Endothelial cell of umbilical vein (primary cell): ENCODE results near the gene TPM1. TPM values are rescaled to one million over a fixed set of nuclear protein-coding genes. Genes with fewer than 3 reads are reported as not detected.

Experiments used
- BruUV-seq: library from RNA; stranded (reverse); fragments of 400-500 nt; replicated peaks from 2 replicates; lab custom pipeline; 2021; lab: Mats Ljungman, UMichigan
- CTCF ChIA-PET: fragments of 300-600, 350-600 bp; sonication (Branson Sonifier 250); formaldehyde crosslinking; loops from one replicate; lab custom pipeline; 2021; ENCODE audit warnings: antibody characterized with exemption, inconsistent platforms; lab: Charles Lee
- POLR2A ChIA-PET: fragments of 300-600, 350-600 bp; sonication (Branson Sonifier 250); formaldehyde crosslinking; loops from one replicate; lab custom pipeline; 2021; ENCODE audit warnings: antibody characterized with exemption, inconsistent platforms; lab: Charles Lee
- DNase-seq: peaks from one replicate; pipeline ENCODE4 v3.0.0-alpha.2; 2011; ENCODE audit warnings: low read depth, low spot score
- FAIRE-seq: peaks from 2 replicates; lab custom pipeline; 2011; peaks lifted over from hg19 to GRCh38; lab: Jason Lieb, UNC
- H2AFZ ChIP-seq: 2 replicates; pipeline ENCODE4 v1.6.0; 2012; ENCODE audit warnings: low read depth, low read length, control low read depth, inconsistent platforms
- H3K27ac ChIP-seq: 2 replicates; pipeline ENCODE4 v1.5.1; 2011; ENCODE audit warnings: low read depth, mild to moderate bottlenecking, control low read depth, low read length, moderate library complexity; ENCODE audit not compliant: insufficient read depth
- H3K27me3 ChIP-seq, 2 experiments: 2 replicates each; pipeline versions ENCODE4 v1.6.0 to v1.6.1; 2011; ENCODE audit warnings: low read length in 2 of 2, mixed read lengths in 1 of 2; ENCODE audit not compliant: control insufficient read depth in 2 of 2, insufficient read depth in 2 of 2
- H3K36me3 ChIP-seq, 2 experiments: 2 replicates in 1 of 2; 3 replicates in 1 of 2; pipeline ENCODE4 v1.5.1; 2011; ENCODE audit warnings: low read length in 2 of 2, mild to moderate bottlenecking in 1 of 2, moderate library complexity in 1 of 2; ENCODE audit not compliant: control insufficient read depth in 2 of 2, insufficient read depth in 2 of 2; ENCODE audit errors: extremely low read depth in 1 of 2
- H3K4me1 ChIP-seq: 3 replicates; pipeline ENCODE4 v1.5.1; 2011; ENCODE audit warnings: mild to moderate bottlenecking, low read length; ENCODE audit not compliant: control insufficient read depth, insufficient read depth; ENCODE audit errors: extremely low read depth
- H3K4me2 ChIP-seq: 2 replicates; pipeline ENCODE4 v1.6.1; 2011; ENCODE audit warnings: low read length, control low read depth, mixed read lengths; ENCODE audit not compliant: insufficient read depth
- H3K4me3 ChIP-seq, 3 experiments: fragments of 200-600 bp in 1 of 3; sonication (generic), shearing (Covaris generic) in 1 of 3; replicated peaks in 1 of 3; 2 replicates each; pipeline ENCODE4 v1.5.1; 2011 to 2016; ENCODE audit warnings: control low read depth in 3 of 3, low read length in 3 of 3, mild to moderate bottlenecking in 2 of 3, inconsistent platforms in 1 of 3, low read depth in 1 of 3, moderate library complexity in 1 of 3; ENCODE audit not compliant: insufficient read depth in 1 of 3
- H3K79me2 ChIP-seq: 2 replicates; pipeline ENCODE4 v1.6.0; 2012; ENCODE audit warnings: low read length, inconsistent platforms; ENCODE audit not compliant: control insufficient read depth, insufficient read depth
- H3K9ac ChIP-seq: replicated peaks from 2 replicates; pipeline ENCODE3; 2011; ENCODE audit warnings: low read length, control low read depth; ENCODE audit not compliant: insufficient read depth; ENCODE audit errors: extremely low read depth
- H3K9me1 ChIP-seq: replicated peaks from 3 replicates; pipeline ENCODE4 v1.6.0; 2011; ENCODE audit warnings: mild to moderate bottlenecking, low read length; ENCODE audit not compliant: control insufficient read depth, insufficient read depth; ENCODE audit errors: extremely low read depth
- H3K9me3 ChIP-seq: replicated peaks from 2 replicates; pipeline ENCODE4 v1.5.1; 2012; ENCODE audit warnings: low read length, inconsistent platforms; ENCODE audit not compliant: control insufficient read depth, insufficient read depth
- H4K20me1 ChIP-seq: replicated peaks from 2 replicates; pipeline ENCODE3; 2011; ENCODE audit warnings: mild to moderate bottlenecking, low read length; ENCODE audit not compliant: control insufficient read depth, insufficient read depth; ENCODE audit errors: extremely low read depth
- EZH2 ChIP-seq: IDR thresholded peaks from 2 replicates; pipeline ENCODE4 v1.6.1; 2012; ENCODE audit warnings: borderline replicate concordance, low read depth, mild to moderate bottlenecking, moderate library complexity, low read length, inconsistent platforms; ENCODE audit not compliant: severe bottlenecking
- FOS ChIP-seq: IDR thresholded peaks from 2 replicates; pipeline ENCODE4 v1.6.1; 2011; ENCODE audit warnings: mild to moderate bottlenecking, low read length, moderate library complexity, borderline replicate concordance; ENCODE audit not compliant: insufficient read depth
- GATA2 ChIP-seq: IDR thresholded peaks from 2 replicates; pipeline ENCODE4 v1.7.0; 2011; ENCODE audit warnings: low read depth, mild to moderate bottlenecking, moderate library complexity, mixed read lengths, low read length; ENCODE audit not compliant: insufficient read length, insufficient read depth
- JUN ChIP-seq: IDR thresholded peaks from 2 replicates; pipeline ENCODE4 v1.6.1; 2011; ENCODE audit warnings: borderline replicate concordance, low read depth; ENCODE audit not compliant: insufficient read length, insufficient read depth
- MYC ChIP-seq: IDR thresholded peaks from one replicate; pipeline ENCODE4 v1.6.1; 2011; ENCODE audit warnings: mild to moderate bottlenecking, low read depth, low read length
- POLR2A ChIP-seq: IDR thresholded peaks from 2 replicates; pipeline ENCODE4 v1.6.1; 2012; ENCODE audit warnings: low read depth, mild to moderate bottlenecking, control low read depth, low read length
- dilution Hi-C: fragments of 300-500 bp; cut with MboI; formaldehyde crosslinking; loops from one replicate; pipeline ENCODE4 v1.15.0; 2019; ENCODE audit warnings: low sequenced_read_pairs; ENCODE audit not compliant: extremely low pct_ligation_motif_present
- intact Hi-C: fragments of 100-400 bp; cut with micrococcal nuclease; formaldehyde crosslinking; loops from one replicate; pipeline ENCODE4 v1.10.0; 2022
- polyA plus RNA-seq, 4 experiments: library from polyadenylated mRNA; depleted of rRNA in 3 of 4; stranded (reverse) in 3 of 4; unstranded in 1 of 4; fragments of >200 nt; gene quantifications; 2 replicates each; pipeline versions ENCODE4 v1.2.1 to v1.2.3, GENCODE V29; 2011 to 2012; ENCODE audit warnings: missing spikeins in 1 of 4
- total RNA-seq: library from RNA; stranded (reverse); gene quantifications from 2 replicates; pipeline ENCODE4 v1.2.3, GENCODE V29; 2021
- TF ChIP-seq, protein P1 (sequence below), 2 donors: IDR thresholded peaks; 1 replicate in 1 of 2; 2 replicates in 1 of 2; pipeline ENCODE4 v1.5.1; 2011; ENCODE audit warnings: low read length in 2 of 2, mild to moderate bottlenecking in 2 of 2, moderate library complexity in 2 of 2, control low read depth in 1 of 2, inconsistent platforms in 1 of 2, low read depth in 1 of 2; ENCODE audit not compliant: insufficient read depth in 1 of 2; ENCODE audit errors: extremely low read depth in 1 of 2
- TF ChIP-seq, protein P2 (sequence below): IDR thresholded peaks from 2 replicates; pipeline ENCODE4 v1.6.1; 2011; ENCODE audit not compliant: insufficient read depth, insufficient read length

TPM1 gene
- total and polyA plus RNA-seq, 2 donors (not counting 3 experiments of a cell fraction or from before 2014, with no cell fraction given), result 518 to 558 TPM

- no TSS peak for BruUV-seq
- no peak overlapping the region for H3K4me3 ChIP-seq
- ChIA-PET CTCF (no interaction called here), POLR2A (no interaction called here)
- no peaks in the 10 kb centered on the region for H3K79me2 ChIP-seq
- H2AFZ ChIP-seq, result no peak overlapping the region
- H3K9me3 ChIP-seq, result no peaks in the 10 kb centered on the region
- intact Hi-C loops, result no loop called here
- TF ChIP-seq JUN, result no peak
- TF ChIP-seq POLR2A, result no peak
- TF ChIP-seq MYC, result no peak
- TF ChIP-seq GATA2, result no peak
- TF ChIP-seq, protein P1, sequence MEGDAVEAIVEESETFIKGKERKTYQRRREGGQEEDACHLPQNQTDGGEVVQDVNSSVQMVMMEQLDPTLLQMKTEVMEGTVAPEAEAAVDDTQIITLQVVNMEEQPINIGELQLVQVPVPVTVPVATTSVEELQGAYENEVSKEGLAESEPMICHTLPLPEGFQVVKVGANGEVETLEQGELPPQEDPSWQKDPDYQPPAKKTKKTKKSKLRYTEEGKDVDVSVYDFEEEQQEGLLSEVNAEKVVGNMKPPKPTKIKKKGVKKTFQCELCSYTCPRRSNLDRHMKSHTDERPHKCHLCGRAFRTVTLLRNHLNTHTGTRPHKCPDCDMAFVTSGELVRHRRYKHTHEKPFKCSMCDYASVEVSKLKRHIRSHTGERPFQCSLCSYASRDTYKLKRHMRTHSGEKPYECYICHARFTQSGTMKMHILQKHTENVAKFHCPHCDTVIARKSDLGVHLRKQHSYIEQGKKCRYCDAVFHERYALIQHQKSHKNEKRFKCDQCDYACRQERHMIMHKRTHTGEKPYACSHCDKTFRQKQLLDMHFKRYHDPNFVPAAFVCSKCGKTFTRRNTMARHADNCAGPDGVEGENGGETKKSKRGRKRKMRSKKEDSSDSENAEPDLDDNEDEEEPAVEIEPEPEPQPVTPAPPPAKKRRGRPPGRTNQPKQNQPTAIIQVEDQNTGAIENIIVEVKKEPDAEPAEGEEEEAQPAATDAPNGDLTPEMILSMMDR (IDR thresholded peaks at IDR 0.05; ENCODE audit: extremely low read depth in 1 of 2, insufficient read depth in 1 of 2, low read depth in 1 of 2, low read length in 2 of 2), result no peak
- no peak for TF ChIP-seq EZH2
- H4K20me1 ChIP-seq, result no peaks in the 10 kb centered on the region
- no peak overlapping the region for H3K4me2 ChIP-seq
- no peaks in the 10 kb centered on the region for H3K9me1 ChIP-seq
- dilution Hi-C loops, result no loop called here
- H3K27me3 ChIP-seq, result no peaks in the 10 kb centered on the region
- H3K4me1 ChIP-seq, result peaks cover 3% of the 10 kb centered on the region
- no peak overlapping the region for H3K27ac ChIP-seq
- no peak overlapping the region for H3K9ac ChIP-seq
- no peak for FAIRE-seq
- DNase-seq, result no peak
- H3K36me3 ChIP-seq, result no peaks in the 10 kb centered on the region
Observed at GRCh38 chr15:63109498-63109897, 67.0 kb downstream of the TPM1 start.

- Histone ChIP-seq H3K79me2 (no peaks in the 10 kb centered on the region), H3K27ac (no peak overlapping the region), H3K4me3 (no peak overlapping the region), H3K9me1 (no peaks in the 10 kb centered on the region), H3K36me3 (no peaks in the 10 kb centered on the region), H3K27me3 (no peaks in the 10 kb centered on the region), H4K20me1 (no peaks in the 10 kb centered on the region), H3K4me1 (peaks cover 5% of the 10 kb centered on the region), H3K4me2 (no peak overlapping the region), H3K9ac (no peak overlapping the region), H3K9me3 (no peaks in the 10 kb centered on the region), H2AFZ (no peak overlapping the region)
- ChIA-PET POLR2A (no interaction called here), CTCF (no interaction called here)
- DNase-seq (no peak), FAIRE-seq (no peak)
- TF ChIP-seq, protein P2, sequence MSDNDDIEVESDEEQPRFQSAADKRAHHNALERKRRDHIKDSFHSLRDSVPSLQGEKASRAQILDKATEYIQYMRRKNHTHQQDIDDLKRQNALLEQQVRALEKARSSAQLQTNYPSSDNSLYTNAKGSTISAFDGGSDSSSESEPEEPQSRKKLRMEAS, result no peak
- TF ChIP-seq FOS (no peak), POLR2A (no peak), MYC (no peak), JUN (no peak)
- intact Hi-C loops, result loop anchor here (1.0 kb wide), 1 partner anchor 11 kb away; the partner anchor contains the start of gene LACTB
- dilution Hi-C loops, result no loop called here
- BruUV-seq, result no TSS peak
Observed at GRCh38 chr15:63109920-63110319, 67.4 kb downstream of the TPM1 start.
